HG02870 (cell line): ENCODE results near the gene CRLF1.
"Not testable (repeated sequence)": the region's sequence is repeated elsewhere in the genome, so short reads cannot be mapped to it uniquely, and the experiment has no call there.

Experiments used
- ATAC-seq: cut with Tn5 transposase; IDR thresholded peaks from one replicate; pipeline ENCODE4 v1.9.1; 2021; ENCODE audit warnings: mild to moderate bottlenecking, moderate library complexity; ENCODE audit not compliant: unreplicated experiment

Gene CRLF1

DNA sequence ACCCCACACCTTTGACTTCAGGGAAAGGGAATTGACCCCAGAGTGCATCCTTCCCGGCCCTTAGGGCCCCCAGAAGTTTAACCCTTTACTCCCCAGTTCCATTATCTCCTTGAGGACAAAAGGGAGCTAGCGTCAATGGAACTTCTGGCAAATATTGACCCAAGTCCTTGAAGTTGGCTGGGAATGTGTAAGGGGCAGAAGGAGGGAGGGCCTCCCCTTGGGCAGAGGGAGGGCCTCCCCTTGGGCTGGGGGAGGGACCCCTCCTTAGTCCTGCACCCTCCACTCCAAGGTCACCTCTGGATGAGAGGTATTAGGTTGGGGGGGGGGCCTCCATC, 3.1 kb upstream of the CRLF1 start:
- no peak for ATAC-seq

- no peak for ATAC-seq
Measured at GRCh38 chr19:18608805-18609716, 2.5 kb upstream of the CRLF1 start.

DNA sequence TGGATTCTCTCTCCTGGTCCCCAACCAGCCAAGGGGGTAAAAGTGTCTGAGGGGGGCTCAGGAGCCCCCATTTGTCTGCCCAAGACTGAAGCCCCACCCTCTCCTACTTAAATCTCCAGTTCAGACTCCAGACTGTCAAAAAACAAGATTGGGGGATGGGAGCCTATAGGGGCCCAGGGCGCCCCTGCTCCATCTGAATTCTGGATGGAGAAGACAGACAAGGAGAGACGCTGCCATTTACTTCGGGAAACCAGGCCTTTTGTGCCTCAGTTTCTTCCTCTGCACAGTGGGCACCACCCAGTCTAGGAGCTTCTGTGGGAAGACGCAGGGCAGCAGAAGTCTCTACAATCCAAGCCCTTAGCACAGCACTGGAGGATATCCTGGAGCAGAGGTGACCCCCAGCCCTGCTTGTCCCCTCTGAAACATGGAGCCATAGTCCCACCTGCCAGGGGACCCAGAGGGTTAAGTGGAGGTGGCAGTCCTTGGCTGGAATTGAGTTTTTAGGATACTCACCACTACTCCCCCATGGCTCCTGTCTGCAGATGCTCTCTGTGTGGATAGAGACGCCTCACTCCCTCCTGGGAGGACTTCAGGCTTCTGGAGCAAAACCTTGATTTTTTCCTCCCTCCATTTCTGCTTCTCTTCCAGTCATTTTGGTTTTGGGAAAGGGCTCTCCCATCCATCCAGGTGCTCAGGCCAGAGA, 1.7 kb upstream of the CRLF1 start:
- ATAC-seq, result no peak

DNA sequence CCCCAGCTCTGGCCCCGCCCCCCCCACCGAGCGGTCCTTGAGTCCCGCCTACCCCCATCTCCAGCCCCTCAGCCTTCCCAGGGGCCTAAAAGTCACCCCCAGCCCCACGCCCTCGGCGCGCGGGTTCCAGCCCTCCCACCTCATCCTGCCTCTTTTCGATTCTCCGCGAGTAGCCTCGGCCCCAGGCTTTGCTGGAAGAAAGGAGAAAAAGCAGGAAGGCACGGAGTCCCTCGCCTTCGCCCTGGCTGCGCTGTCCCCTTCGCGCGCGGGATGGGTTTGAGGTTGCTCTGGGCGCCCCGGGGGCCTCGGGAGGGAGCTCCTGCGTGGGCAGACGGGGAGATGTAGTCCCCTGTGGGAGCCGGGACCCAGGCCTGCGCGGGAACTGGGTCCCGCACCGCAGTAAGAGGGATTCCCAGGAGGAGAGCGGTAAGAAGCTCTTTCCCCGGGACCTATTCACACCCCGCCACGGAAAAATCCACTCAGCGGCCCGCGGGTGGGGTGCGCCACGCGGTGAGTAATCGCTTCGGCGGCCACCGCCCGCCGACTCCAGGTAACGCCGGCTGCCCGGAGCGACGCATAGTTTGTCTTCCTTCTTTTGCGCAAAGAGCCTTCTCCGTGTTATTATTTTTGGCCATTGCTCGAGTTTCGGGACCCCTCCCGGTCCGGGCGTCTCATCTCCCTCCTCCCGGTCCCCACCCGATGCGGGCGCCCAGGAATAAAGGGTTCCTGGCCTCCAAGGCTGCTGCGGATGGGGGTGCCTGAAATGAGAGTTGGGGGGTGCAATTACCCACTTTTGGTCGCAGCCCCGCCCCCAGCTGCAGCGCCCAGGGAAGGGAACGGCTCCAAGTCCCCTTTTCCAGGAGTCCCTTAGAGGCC, 865 bp upstream of the CRLF1 start:
- no peak for ATAC-seq

DNA sequence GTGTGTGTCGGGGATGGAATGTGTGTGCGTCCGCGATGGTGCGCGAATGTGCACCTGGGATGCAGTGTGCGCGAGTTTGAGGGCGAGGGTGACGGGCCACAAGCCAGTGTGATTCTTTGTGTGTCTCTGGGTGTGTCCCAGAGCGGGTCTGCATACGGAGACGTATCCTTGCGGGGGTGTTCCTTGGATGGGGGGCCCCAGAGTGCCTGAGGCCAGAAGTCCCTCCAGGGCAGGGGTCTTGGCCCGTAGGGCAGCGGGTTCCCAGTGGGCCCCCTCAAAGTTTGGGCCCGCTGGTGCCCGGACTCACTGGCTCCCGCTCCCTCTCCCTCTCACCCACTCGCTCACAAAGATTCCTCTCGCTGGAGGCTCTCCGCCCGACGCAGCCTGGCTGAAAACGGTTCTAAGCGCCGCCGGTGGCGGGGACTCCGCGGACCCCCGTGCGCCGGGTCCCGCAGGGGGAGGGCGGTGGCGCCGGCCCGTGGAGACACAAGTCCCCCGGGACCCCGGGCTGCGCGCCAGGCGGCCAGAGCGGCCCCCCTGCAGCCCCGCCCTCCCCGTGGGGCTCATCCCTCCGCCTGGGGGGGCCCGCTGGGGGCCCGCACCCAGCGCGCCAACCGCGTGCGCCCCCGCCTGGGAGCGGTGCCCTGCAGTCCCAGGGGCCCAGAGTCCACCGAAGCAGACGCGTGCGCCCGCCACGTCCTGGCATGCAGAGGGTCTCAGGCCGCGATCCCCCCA, 886 bp downstream of the CRLF1 start:
- ATAC-seq, result no peak

GRCh38 chr19:18605196-18605545, 1.4 kb downstream of the CRLF1 start:
- ATAC-seq, result no peak

DNA sequence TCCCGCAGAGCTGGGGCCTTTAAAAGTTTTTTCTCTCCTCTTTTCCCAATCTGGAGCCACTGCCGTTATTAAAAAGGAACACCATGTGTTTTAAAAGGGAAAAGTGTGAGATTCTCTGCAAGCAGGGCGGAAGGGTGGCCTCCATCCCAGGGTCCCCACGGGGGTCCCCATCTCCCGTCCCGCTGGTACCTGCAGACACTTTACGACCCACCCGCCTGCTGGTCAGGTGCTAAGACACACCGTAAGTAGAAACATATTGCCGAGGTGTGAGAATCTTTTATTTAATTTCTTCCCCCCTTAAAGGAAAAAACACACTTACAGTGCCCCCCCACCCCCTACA, 1.8 kb downstream of the CRLF1 start:
- no peak for ATAC-seq

DNA sequence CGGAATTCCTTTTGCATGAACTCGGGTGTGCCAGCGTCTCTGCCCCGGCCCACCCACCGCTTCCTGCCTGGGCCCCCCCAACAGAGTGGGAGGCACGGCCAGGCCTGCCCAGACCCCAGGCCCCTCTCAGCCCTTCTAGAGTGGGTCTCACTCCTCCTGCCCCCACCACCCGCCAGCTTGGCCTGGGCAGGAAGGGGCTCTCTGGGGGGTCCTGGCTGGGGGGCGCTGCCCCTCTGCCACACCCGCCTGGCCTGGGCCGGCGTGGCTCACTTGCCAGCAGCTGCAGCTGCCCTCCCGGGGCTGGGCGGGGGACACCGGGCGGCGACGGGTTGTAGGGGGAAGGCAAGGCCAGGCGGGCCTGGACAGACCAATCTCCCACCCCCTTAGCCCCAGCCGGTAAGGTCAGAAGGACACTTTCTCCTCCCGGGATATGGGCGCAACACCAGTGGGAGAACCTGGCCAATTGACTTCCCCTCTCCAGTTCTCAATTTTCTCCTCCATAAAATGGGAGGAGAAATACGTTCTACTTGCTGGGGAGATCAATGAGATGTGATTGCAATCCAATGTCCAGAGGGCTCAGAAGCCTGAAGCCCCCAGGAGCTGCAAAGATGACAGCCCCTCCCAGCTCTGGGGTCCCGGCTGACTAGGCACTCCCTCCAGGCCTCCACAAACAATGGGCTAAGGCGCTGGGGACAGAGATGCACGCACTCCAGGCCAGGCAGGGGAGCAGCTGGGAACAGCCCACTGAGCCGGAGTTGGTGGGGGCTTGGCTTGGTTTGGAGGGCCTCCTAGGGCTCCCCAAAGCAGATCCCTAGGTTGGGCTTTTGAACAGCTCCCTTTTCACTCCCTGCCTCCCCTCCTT, 2.4 kb downstream of the CRLF1 start:
- ATAC-seq, result no peak

GRCh38 chr19:18603255-18603957, 3.2 kb downstream of the CRLF1 start:
- no peak for ATAC-seq

- ATAC-seq, result no peak
Measured at GRCh38 chr19:18601875-18602274, 4.7 kb downstream of the CRLF1 start.

DNA sequence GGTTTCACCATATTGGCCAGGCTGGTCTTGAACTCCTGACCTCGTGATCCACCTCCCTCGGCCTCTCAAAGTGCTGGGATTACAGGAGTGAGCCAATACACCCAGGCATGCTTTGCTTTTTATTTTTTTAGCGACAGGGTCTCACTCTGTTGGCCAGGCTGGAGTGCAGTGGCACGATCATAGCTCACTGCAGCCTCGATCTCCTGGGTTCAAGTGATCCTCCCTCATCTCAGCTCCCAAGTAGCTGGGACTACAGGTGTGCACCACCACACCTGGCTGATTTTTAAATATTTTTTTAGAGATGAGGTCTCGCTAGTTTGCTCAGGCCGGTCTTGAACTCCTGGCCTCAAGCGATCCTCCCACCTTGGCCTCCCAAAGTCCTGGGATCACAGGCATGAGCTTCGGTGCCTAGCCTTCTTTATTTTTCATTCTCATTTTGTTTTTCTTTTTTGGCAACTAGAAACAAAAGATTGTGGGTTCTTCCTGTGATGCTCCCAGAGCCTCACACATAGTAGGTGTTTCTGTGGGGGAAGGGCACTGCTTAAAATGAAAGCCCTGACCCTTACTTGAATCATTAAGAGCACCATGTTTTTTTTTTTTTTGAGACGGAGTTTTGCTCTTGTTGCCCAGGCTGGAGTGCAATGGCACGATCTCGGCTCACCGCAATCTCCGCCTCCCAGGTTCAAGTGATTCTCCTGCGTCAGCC, 5.8 kb downstream of the CRLF1 start:
- ATAC-seq, result not testable (repeated sequence)

DNA sequence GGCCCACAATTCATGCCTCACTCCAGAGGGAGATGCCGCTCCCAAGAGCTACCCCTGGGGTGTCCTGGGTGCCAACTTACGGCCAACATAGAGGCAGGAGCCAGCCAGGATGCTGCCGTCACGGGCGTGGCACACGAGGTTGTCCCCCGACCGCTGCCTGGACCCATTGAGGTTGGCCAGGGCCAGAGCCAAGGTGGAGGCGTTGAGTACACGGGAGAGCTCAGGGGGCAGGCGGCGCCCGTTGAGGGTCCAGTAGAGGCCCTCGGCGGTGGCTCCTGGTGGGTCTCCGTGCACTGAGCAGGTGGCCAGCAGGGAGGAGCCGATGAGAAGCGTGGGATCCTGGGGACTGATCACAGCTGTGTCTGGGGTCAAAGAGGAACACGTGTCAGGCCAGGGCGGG, 7.1 kb downstream of the CRLF1 start:
- no peak for ATAC-seq

DNA sequence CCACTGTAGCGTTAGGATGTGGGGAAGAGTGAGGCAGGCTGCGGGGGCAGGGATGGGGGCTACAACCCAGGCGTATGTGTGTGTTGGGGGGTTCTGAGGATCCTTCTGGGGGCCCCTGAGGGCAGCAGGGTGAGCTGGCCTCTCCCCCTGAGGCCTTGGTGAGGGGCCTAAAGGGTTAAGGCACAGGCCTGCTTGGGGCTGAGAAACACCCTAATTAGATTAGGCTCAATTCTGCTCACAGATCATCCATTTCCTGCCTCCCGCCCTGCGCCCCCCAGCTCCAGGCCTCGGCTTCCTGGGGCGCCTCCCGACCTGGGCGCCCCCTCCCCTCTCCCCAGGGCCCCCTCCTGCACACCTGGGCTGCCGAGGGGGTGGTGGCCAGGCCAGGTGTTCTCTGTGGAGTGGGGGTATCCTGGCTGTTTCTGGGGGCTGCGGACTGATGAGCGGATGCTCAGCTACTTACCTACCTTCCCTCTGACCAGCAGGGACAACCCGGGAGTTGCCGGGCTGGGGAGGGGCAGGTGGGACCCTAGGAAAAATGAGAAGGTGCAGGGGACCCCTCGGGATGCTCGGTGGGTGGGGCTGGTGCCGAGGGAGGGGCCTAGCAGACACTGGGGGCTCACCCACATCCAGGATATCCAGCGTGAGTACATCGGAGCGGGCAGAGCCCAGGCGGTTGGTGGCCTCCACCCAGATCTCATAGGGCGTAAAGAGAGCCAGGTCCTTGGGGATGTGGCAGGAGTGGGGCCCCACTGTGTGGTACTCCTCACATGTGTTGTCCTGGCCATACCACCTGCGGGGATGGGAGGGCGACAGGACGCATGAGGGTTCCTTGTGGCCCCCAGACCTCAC, 8.6 kb downstream of the CRLF1 start:
- no peak for ATAC-seq

GRCh38 chr19:18596752-18597157, 9.8 kb downstream of the CRLF1 start:
- ATAC-seq, result no peak

DNA sequence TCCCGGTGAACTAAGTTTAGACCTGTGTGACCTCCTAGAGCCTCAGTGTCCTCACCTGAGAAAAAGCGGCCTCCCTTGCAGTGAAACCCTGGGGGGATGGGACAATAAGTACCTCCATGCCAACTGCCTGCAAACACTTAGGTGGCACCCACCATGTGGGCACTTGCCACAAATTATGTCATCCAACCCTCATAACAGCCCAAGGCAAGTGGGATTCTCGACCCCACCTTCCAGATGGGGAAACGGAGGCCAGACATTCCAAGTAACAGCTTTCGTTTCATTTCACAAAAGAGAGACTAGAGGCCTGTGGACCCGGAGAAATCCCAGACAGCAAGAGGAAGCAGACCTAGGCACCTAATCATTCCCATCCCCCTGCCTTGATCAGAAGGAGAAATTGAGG, 11.1 kb downstream of the CRLF1 start:
- ATAC-seq, result no peak

GRCh38 chr19:18594824-18595373, 11.7 kb downstream of the CRLF1 start:
- no peak for ATAC-seq

GRCh38 chr19:18594096-18594823, 12.3 kb downstream of the CRLF1 start:
- peak; percentile 49 for ATAC-seq
